IMR-90 (cell line): ENCODE data around the gene YAE1. TPM values are rescaled to one million over a fixed set of nuclear protein-coding genes. Genes with fewer than 3 reads are reported as not detected.

ENCODE experiments used
- ATAC-seq: fragments of 200-7000 bp; cut with Tn5 transposase; 2 replicates; pipeline ENCODE4 v1.9.1; 2020; ENCODE audit warnings: low read depth, mild to moderate bottlenecking, moderate library complexity
- BruUV-seq: library from RNA; stranded (reverse); fragments of 400-500 nt; replicated peaks from 2 replicates; lab custom pipeline; 2021; lab: Mats Ljungman, UMichigan
- CTCF ChIA-PET: fragments of 300-600 bp; formaldehyde crosslinking; extraction: SDS; loops from one replicate; lab custom pipeline; 2021; ENCODE audit warnings: antibody characterized with exemption; lab: Yijun Ruan, JAX
- POLR2A ChIA-PET: fragments of 300-600 bp; sonication (Branson Sonifier 250); formaldehyde crosslinking; loops from one replicate; lab custom pipeline; 2022; ENCODE audit warnings: antibody characterized with exemption; ENCODE audit not compliant: unreplicated experiment; lab: Charles Lee
- DNase-seq: peaks from one replicate; pipeline ENCODE4 v3.0.0; 2013
- H2AFZ ChIP-seq: replicated peaks from 2 replicates; pipeline ENCODE3; 2013; ENCODE audit warnings: low read length, mild to moderate bottlenecking; ENCODE audit not compliant: poor library complexity
- H2AK5ac ChIP-seq: 2 replicates; pipeline ENCODE4 v1.6.1; 2013; ENCODE audit warnings: low read depth, low read length, inconsistent platforms
- H2AK9ac ChIP-seq: replicated peaks from 2 replicates; pipeline ENCODE3; 2013; ENCODE audit warnings: mild to moderate bottlenecking, low read depth, low read length, moderate library complexity; ENCODE audit not compliant: poor library complexity
- H2BK120ac ChIP-seq: 2 replicates; pipeline ENCODE4 v1.6.1; 2013; ENCODE audit warnings: low read depth, low read length, inconsistent platforms
- H2BK15ac ChIP-seq: 3 replicates; pipeline ENCODE4 v1.6.1; 2013; ENCODE audit warnings: low read depth, low read length, inconsistent platforms
- H2BK20ac ChIP-seq: 2 replicates; pipeline ENCODE4 v1.6.1; 2013; ENCODE audit warnings: low read depth, mild to moderate bottlenecking, inconsistent platforms, low read length, moderate library complexity
- H2BK5ac ChIP-seq: 2 replicates; pipeline ENCODE4 v1.6.1; 2013; ENCODE audit warnings: mild to moderate bottlenecking, low read depth, low read length, inconsistent platforms; ENCODE audit not compliant: poor library complexity, severe bottlenecking
- H3K14ac ChIP-seq: replicated peaks from 2 replicates; pipeline ENCODE4 v1.6.1; 2013; ENCODE audit warnings: low read depth, low read length, inconsistent platforms
- H3K18ac ChIP-seq: 2 replicates; pipeline ENCODE4 v1.6.1; 2013; ENCODE audit warnings: low read depth, low read length, control low read depth
- H3K23ac ChIP-seq: 2 replicates; pipeline ENCODE4 v1.6.1; 2013; ENCODE audit warnings: low read depth, low read length, inconsistent platforms
- H3K27ac ChIP-seq: 2 replicates; pipeline ENCODE4 v1.5.1; 2013; ENCODE audit warnings: mild to moderate bottlenecking, control low read depth, low read length; ENCODE audit not compliant: insufficient read depth
- H3K27me3 ChIP-seq: 2 replicates; pipeline ENCODE4 v1.6.1; 2013; ENCODE audit warnings: low read length; ENCODE audit not compliant: control insufficient read depth, insufficient read depth
- H3K36me3 ChIP-seq: 2 replicates; pipeline ENCODE4 v1.6.1; 2013; ENCODE audit warnings: low read length, mixed read lengths; ENCODE audit not compliant: control insufficient read depth, insufficient read depth
- H3K4ac ChIP-seq: 2 replicates; pipeline ENCODE4 v1.6.1; 2013; ENCODE audit warnings: low read depth, low read length, inconsistent platforms
- H3K4me1 ChIP-seq: 2 replicates; pipeline ENCODE4 v1.6.1; 2013; ENCODE audit warnings: low read length, mixed read lengths; ENCODE audit not compliant: control insufficient read depth, insufficient read depth
- H3K4me2 ChIP-seq: 2 replicates; pipeline ENCODE4 v1.6.1; 2013; ENCODE audit warnings: low read depth, mild to moderate bottlenecking, control low read depth, low read length, moderate library complexity
- H3K4me3 ChIP-seq: 2 replicates; pipeline ENCODE4 v1.5.1; 2013; ENCODE audit warnings: low read depth, mild to moderate bottlenecking, control low read depth, low read length, moderate library complexity; ENCODE audit not compliant: insufficient read depth
- H3K56ac ChIP-seq: 2 replicates; pipeline ENCODE4 v1.6.1; 2013; ENCODE audit warnings: low read length, inconsistent platforms; ENCODE audit not compliant: insufficient read depth; ENCODE audit errors: extremely low read depth
- H3K79me1 ChIP-seq, 2 experiments: 2 replicates each; pipeline ENCODE4 v1.6.1; 2013; ENCODE audit warnings: low read length in 2 of 2, inconsistent platforms in 1 of 2, low read depth in 1 of 2
- H3K9ac ChIP-seq: 2 replicates; pipeline ENCODE4 v1.6.1; 2013; ENCODE audit warnings: low read depth, low read length, control low read depth
- H3K9me1 ChIP-seq: 2 replicates; pipeline ENCODE4 v1.6.1; 2013; ENCODE audit warnings: low read length, inconsistent platforms; ENCODE audit not compliant: insufficient read depth
- H3K9me3 ChIP-seq: 2 replicates; pipeline ENCODE4 v1.6.1; 2013; ENCODE audit warnings: low read length; ENCODE audit not compliant: control insufficient read depth, insufficient read depth
- H4K20me1 ChIP-seq: 2 replicates; pipeline ENCODE4 v1.6.1; 2013; ENCODE audit warnings: low read length, inconsistent platforms; ENCODE audit not compliant: insufficient read depth
- H4K5ac ChIP-seq: 2 replicates; pipeline ENCODE4 v1.6.1; 2013; ENCODE audit warnings: mild to moderate bottlenecking, low read depth, low read length, control low read depth
- H4K8ac ChIP-seq, 2 experiments: 2 replicates each; pipeline ENCODE4 v1.6.1; 2013; ENCODE audit warnings: low read depth in 2 of 2, low read length in 2 of 2, control low read depth in 1 of 2, inconsistent platforms in 1 of 2
- H4K91ac ChIP-seq: 2 replicates; pipeline ENCODE4 v1.6.1; 2013; ENCODE audit warnings: low read depth, low read length, inconsistent platforms; ENCODE audit not compliant: insufficient read depth
- CEBPB ChIP-seq: IDR thresholded peaks from 2 replicates; pipeline ENCODE4 v1.6.1; 2012; ENCODE audit warnings: low read depth, low read length, improper control_type of control experiment
- CHD1 ChIP-seq: IDR thresholded peaks from 2 replicates; pipeline ENCODE4 v1.6.1; 2012; ENCODE audit warnings: low read depth, low read length, improper control_type of control experiment
- FOS ChIP-seq: fragments of 150-350 bp; IDR thresholded peaks from 2 replicates; pipeline ENCODE4 v1.6.1; 2016; ENCODE audit warnings: low read depth, low read length
- MAFK ChIP-seq: IDR thresholded peaks from 2 replicates; pipeline ENCODE4 v1.6.1; 2012; ENCODE audit warnings: low read depth, low read length, improper control_type of control experiment
- MAZ ChIP-seq: IDR thresholded peaks from 2 replicates; pipeline ENCODE4 v1.6.1; 2012; ENCODE audit warnings: low read depth, mild to moderate bottlenecking, low read length, improper control_type of control experiment, moderate library complexity, borderline replicate concordance
- POLR2A ChIP-seq: IDR thresholded peaks from 2 replicates; pipeline ENCODE4 v1.6.1; 2012; ENCODE audit warnings: mild to moderate bottlenecking, low read depth, low read length
- RAD21 ChIP-seq: IDR thresholded peaks from 2 replicates; pipeline ENCODE4 v1.6.1; 2012; ENCODE audit warnings: low read length, improper control_type of control experiment
- RCOR1 ChIP-seq: IDR thresholded peaks from 2 replicates; pipeline ENCODE4 v1.6.1; 2012; ENCODE audit warnings: mild to moderate bottlenecking, low read length, improper control_type of control experiment; ENCODE audit not compliant: insufficient replicate concordance
- SMC3 ChIP-seq: fragments of 150-350 bp; IDR thresholded peaks from 2 replicates; pipeline ENCODE4 v1.6.1; 2016; ENCODE audit warnings: low read depth, mild to moderate bottlenecking, antibody characterized with exemption, low read length, moderate library complexity
- WGBS, 2 experiments: methylation state at CpG; one replicate each; pipeline versions ENCODE4 v1.1.5 to v1.1.7; 2013; ENCODE audit warnings: missing lambda C conversion rate in 2 of 2; ENCODE audit not compliant: insufficient read length in 1 of 2; ENCODE audit errors: extremely low coverage in 2 of 2; 5-methylcytosine and 5-hydroxymethylcytosine counted together
- dilution Hi-C: fragments of 300-500 bp; cut with HindIII; formaldehyde crosslinking; loops from one replicate; pipeline ENCODE4 v1.14.3; 2018; ENCODE audit warnings: low sequenced_read_pairs; ENCODE audit not compliant: unreplicated experiment
- in situ Hi-C: fragments of 300-500 bp; cut with MboI; formaldehyde crosslinking; loops from 3 replicates; pipeline ENCODE4 v1.14.3; 2019; ENCODE audit warnings: low sequenced_read_pairs, inconsistent platforms, mixed read lengths
- intact Hi-C: fragments of 100-400 bp; cut with micrococcal nuclease; formaldehyde crosslinking; loops from 2 replicates; pipeline ENCODE4 v1.10.0; 2022
- polyA plus RNA-seq, 3 experiments: library from polyadenylated mRNA; depleted of rRNA; stranded (reverse); fragments of >200 nt; gene quantifications; 2 replicates each; pipeline ENCODE4 v1.2.3, GENCODE V29; 2012; ENCODE audit warnings: low replicate concordance in 1 of 3
- total RNA-seq: library from RNA; depleted of rRNA; stranded (reverse); fragments of >200 nt; gene quantifications from 2 replicates; pipeline ENCODE4 v1.2.3, GENCODE V29; 2012
- TF ChIP-seq, protein P1 (sequence below): conservative IDR thresholded peaks from 2 replicates; pipeline ENCODE4 v1.5.1; 2012; ENCODE audit warnings: mild to moderate bottlenecking, low read depth, low read length, improper control_type of control experiment
- TF ChIP-seq, protein P2 (sequence below): fragments of 150-350 bp; IDR thresholded peaks from 2 replicates; pipeline ENCODE4 v1.6.1; 2017; ENCODE audit warnings: mild to moderate bottlenecking, antibody characterized with exemption, low read length, low read depth
- TF ChIP-seq, protein P3 (sequence below): fragments of 150-350 bp; IDR thresholded peaks from 2 replicates; pipeline ENCODE4 v1.6.1; 2016; ENCODE audit warnings: low read depth, mild to moderate bottlenecking, low read length, moderate library complexity, borderline replicate concordance

The YAE1 gene
- total and polyA plus RNA-seq, 2 of the 4 experiments (the other 2 are of a cell fraction): 28.6 to 36.7 TPM

DNA sequence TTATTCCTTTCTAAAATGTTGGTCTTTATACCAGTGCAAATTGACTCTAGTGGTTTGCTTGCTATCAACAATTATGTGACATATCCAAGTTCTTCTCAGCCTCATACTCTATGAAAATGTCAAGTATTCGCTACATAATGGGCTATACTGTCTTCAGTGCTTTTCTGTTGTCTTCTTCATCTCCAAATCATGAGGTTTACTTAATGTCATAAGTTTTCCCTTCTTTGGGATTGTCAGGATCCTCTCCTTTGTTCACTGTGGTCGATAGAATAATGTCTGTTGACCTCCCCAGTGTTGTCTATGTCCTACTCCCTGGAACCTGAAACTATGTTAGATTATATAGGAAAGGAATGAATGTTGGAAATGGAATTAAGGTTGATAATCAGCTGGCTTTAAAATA is 40.7 kb downstream of the YAE1 start:
- no peak overlapping the region for H3K18ac ChIP-seq
- H4K5ac ChIP-seq: no peak overlapping the region
- no peak overlapping the region for H4K8ac ChIP-seq
- TF ChIP-seq MAFK: no peak
- TF ChIP-seq, protein P1, sequence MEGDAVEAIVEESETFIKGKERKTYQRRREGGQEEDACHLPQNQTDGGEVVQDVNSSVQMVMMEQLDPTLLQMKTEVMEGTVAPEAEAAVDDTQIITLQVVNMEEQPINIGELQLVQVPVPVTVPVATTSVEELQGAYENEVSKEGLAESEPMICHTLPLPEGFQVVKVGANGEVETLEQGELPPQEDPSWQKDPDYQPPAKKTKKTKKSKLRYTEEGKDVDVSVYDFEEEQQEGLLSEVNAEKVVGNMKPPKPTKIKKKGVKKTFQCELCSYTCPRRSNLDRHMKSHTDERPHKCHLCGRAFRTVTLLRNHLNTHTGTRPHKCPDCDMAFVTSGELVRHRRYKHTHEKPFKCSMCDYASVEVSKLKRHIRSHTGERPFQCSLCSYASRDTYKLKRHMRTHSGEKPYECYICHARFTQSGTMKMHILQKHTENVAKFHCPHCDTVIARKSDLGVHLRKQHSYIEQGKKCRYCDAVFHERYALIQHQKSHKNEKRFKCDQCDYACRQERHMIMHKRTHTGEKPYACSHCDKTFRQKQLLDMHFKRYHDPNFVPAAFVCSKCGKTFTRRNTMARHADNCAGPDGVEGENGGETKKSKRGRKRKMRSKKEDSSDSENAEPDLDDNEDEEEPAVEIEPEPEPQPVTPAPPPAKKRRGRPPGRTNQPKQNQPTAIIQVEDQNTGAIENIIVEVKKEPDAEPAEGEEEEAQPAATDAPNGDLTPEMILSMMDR: no peak
- TF ChIP-seq POLR2A: no peak
- no peak for TF ChIP-seq RAD21
- TF ChIP-seq CEBPB: no peak
- TF ChIP-seq SMC3: no peak
- TF ChIP-seq, protein P2, sequence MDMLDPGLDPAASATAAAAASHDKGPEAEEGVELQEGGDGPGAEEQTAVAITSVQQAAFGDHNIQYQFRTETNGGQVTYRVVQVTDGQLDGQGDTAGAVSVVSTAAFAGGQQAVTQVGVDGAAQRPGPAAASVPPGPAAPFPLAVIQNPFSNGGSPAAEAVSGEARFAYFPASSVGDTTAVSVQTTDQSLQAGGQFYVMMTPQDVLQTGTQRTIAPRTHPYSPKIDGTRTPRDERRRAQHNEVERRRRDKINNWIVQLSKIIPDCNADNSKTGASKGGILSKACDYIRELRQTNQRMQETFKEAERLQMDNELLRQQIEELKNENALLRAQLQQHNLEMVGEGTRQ: no peak
- no peak for TF ChIP-seq FOS
- TF ChIP-seq, protein P3, sequence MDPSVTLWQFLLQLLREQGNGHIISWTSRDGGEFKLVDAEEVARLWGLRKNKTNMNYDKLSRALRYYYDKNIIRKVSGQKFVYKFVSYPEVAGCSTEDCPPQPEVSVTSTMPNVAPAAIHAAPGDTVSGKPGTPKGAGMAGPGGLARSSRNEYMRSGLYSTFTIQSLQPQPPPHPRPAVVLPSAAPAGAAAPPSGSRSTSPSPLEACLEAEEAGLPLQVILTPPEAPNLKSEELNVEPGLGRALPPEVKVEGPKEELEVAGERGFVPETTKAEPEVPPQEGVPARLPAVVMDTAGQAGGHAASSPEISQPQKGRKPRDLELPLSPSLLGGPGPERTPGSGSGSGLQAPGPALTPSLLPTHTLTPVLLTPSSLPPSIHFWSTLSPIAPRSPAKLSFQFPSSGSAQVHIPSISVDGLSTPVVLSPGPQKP: no peak
- TF ChIP-seq CHD1: no peak
- TF ChIP-seq MAZ: no peak
- no peak for TF ChIP-seq RCOR1
- no peak overlapping the region for H2BK5ac ChIP-seq
- ATAC-seq (no peak), DNase-seq (no peak)
- no peak overlapping the region for H2BK20ac ChIP-seq
- dilution Hi-C loops: no loop called here
- H3K79me1 ChIP-seq: peaks cover 0 to 6% of the 10 kb centered on the region in 2 experiments; a peak in 1 of 4 replicates
- no peaks in the 10 kb centered on the region for H3K9me3 ChIP-seq
- H3K27me3 ChIP-seq: no peaks in the 10 kb centered on the region
- POLR2A ChIA-PET: no interaction called here
- no peak overlapping the region for H2BK120ac ChIP-seq
- no peak overlapping the region for H3K23ac ChIP-seq
- H3K4me2 ChIP-seq: no peak overlapping the region
- intact Hi-C loops: no loop called here
- peaks cover 12% of the 10 kb centered on the region for H3K4me1 ChIP-seq
- H3K56ac ChIP-seq: no peak overlapping the region
- no peaks in the 10 kb centered on the region for H4K20me1 ChIP-seq
- no CpG with 5 or more reads among the region's 2 CpGs for WGBS, 2 experiments
- no peak overlapping the region for H3K4me3 ChIP-seq
- no peak overlapping the region for H2AK9ac ChIP-seq
- H3K9ac ChIP-seq: no peak overlapping the region
- no peak overlapping the region for H3K27ac ChIP-seq
- no peak overlapping the region for H3K4ac ChIP-seq
- in situ Hi-C loops: no loop called here
- H2AK5ac ChIP-seq: no peak overlapping the region; the same call in 1 of the 2 replicates
- CTCF ChIA-PET: no interaction called here
- H2BK15ac ChIP-seq: peak overlapping the region; percentile 64; the same call in 1 of the 3 replicates
- no peaks in the 10 kb centered on the region for H3K36me3 ChIP-seq
- H3K14ac ChIP-seq: no peak overlapping the region
- H2AFZ ChIP-seq: no peak overlapping the region
- H4K91ac ChIP-seq: no peak overlapping the region
- H3K9me1 ChIP-seq: peaks cover 3% of the 10 kb centered on the region; the same call in 1 of the 2 replicates
- BruUV-seq: no TSS peak
